VCaP (cell line): Measurements from ENCODE around the gene NUP35.

Experiments
- H3K27ac ChIP-seq: fragments of 450-650 bp; 2 replicates; pipeline ENCODE4 v1.5.1; 2017
- TF ChIP-seq, protein P1 (sequence below): fragments of 450-650 bp; conservative IDR thresholded peaks from 2 replicates; pipeline ENCODE4 v1.5.1; 2017; ENCODE audit warnings: mild to moderate bottlenecking, moderate library complexity

Gene NUP35

GRCh38 chr2:183123117-183123958 lies 905 bp upstream of the NUP35 start:
- peak overlapping the region; percentile 90 for H3K27ac ChIP-seq
- TF ChIP-seq, protein P1, sequence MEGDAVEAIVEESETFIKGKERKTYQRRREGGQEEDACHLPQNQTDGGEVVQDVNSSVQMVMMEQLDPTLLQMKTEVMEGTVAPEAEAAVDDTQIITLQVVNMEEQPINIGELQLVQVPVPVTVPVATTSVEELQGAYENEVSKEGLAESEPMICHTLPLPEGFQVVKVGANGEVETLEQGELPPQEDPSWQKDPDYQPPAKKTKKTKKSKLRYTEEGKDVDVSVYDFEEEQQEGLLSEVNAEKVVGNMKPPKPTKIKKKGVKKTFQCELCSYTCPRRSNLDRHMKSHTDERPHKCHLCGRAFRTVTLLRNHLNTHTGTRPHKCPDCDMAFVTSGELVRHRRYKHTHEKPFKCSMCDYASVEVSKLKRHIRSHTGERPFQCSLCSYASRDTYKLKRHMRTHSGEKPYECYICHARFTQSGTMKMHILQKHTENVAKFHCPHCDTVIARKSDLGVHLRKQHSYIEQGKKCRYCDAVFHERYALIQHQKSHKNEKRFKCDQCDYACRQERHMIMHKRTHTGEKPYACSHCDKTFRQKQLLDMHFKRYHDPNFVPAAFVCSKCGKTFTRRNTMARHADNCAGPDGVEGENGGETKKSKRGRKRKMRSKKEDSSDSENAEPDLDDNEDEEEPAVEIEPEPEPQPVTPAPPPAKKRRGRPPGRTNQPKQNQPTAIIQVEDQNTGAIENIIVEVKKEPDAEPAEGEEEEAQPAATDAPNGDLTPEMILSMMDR: no peak

DNA sequence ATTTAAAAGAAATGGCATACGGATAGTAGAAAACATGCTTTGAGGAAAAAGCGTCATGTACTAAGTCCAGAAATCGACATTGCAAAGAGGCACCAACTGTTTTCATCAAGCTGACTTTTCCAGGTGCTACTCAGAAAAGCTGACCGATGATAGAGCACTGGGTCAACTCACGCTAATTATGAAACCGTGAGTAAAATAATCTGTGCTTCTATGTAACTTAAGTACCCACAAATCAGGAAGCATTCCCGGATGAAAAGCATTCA lies 353 bp upstream of the NUP35 start:
- H3K27ac ChIP-seq: peak overlapping the region; percentile 90
- TF ChIP-seq, protein P1: no peak

- peak overlapping the region; percentile 90 for H3K27ac ChIP-seq
- TF ChIP-seq, protein P1: no peak
Measured at GRCh38 chr2:183124957-183125255, 663 bp downstream of the NUP35 start.

DNA sequence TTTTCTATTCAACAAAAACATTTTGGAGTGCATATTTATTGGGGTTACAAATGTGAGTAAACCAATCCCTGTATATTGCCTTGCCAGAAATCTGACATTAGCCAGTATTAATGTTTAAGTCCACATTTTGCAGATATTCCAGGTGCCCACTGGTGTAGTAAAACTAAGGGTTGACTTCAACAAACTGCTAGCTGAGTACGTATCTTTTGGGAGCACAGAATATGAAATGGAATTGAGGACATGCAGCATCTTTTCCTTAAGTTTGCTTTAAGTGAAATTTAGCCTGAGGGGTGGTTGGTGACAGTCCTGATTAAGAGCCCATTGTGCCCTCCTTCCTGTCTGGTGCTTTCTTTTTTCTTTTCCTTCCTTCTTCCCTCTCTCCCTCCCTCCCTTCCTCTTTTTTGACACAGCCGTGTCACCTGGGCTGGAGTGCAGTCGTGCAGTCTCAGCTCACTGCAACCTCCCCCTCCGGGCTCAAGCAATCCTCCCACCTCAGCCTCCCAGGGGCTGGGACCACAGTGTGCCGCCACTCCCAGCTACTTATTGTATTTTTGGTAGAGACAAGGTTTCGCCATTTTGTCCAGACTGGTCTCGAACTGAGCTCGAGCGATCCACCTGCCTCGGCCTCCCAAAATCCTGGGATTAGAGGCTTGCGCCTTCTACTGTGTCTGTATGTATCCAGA lies 1.6 kb downstream of the NUP35 start:
- TF ChIP-seq, protein P1: no peak
- peak overlapping the region; percentile 90 for H3K27ac ChIP-seq

DNA sequence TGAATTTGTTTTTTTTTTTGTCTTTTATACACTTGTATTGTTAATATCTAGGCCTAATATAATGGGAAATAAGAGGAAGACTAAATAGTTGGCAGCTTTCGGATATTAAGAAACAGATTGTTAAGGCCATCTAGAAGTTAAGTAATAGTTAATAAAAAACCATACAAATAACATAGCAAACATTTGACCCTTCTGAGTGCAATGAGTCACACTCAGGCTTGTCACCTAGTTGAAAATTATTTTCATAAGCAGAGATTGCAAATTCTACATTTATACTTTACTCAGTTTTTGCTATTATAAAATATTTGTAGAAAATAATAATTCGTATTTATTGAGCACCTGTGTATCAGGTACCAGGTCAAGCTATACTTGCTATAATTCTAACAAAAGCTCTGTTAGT lies 2.4 kb downstream of the NUP35 start:
- TF ChIP-seq, protein P1: no peak
- H3K27ac ChIP-seq: no peak overlapping the region

- H3K27ac ChIP-seq: no peak overlapping the region
- TF ChIP-seq, protein P1: no peak
Measured at GRCh38 chr2:183134016-183134415, 9.8 kb downstream of the NUP35 start.

- TF ChIP-seq, protein P1: no peak
- H3K27ac ChIP-seq: no peak overlapping the region
Measured at GRCh38 chr2:183148955-183149354, 24.7 kb downstream of the NUP35 start.
